Retinal pigment epithelial cell (primary cell): Measurements from ENCODE around the gene ZNF446.
"Not testable (repeated sequence)": the region's sequence is repeated elsewhere in the genome, so short reads cannot be mapped to it uniquely, and the experiment has no call there.

Experiments
- DNase-seq: peaks from one replicate; pipeline ENCODE4 v3.0.0-alpha.2; 2010; ENCODE audit warnings: low read depth
- H3K4me3 ChIP-seq: 2 replicates; pipeline ENCODE4 v1.5.1; 2011; ENCODE audit warnings: mild to moderate bottlenecking, low read length, control low read depth, moderate library complexity
- TF ChIP-seq, protein P1 (sequence below): conservative IDR thresholded peaks from 2 replicates; pipeline ENCODE4 v1.5.1; 2011; ENCODE audit warnings: low read depth, low read length, control low read depth, inconsistent platforms

The ZNF446 gene

GRCh38 chr19:58475714-58476497 is at the start of gene ZNF446:
TSS of gene ZNF446 (plus strand) at chr19:58476352. CDS start at chr19:58477219, 867 bp downstream.
- TF ChIP-seq, protein P1, sequence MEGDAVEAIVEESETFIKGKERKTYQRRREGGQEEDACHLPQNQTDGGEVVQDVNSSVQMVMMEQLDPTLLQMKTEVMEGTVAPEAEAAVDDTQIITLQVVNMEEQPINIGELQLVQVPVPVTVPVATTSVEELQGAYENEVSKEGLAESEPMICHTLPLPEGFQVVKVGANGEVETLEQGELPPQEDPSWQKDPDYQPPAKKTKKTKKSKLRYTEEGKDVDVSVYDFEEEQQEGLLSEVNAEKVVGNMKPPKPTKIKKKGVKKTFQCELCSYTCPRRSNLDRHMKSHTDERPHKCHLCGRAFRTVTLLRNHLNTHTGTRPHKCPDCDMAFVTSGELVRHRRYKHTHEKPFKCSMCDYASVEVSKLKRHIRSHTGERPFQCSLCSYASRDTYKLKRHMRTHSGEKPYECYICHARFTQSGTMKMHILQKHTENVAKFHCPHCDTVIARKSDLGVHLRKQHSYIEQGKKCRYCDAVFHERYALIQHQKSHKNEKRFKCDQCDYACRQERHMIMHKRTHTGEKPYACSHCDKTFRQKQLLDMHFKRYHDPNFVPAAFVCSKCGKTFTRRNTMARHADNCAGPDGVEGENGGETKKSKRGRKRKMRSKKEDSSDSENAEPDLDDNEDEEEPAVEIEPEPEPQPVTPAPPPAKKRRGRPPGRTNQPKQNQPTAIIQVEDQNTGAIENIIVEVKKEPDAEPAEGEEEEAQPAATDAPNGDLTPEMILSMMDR: no peak
- DNase-seq: peak; percentile 89
- H3K4me3 ChIP-seq: peak within 1 kb of the TSS; percentile 80

GRCh38 chr19:58428617-58429016 is 47.5 kb upstream of the ZNF446 start:
- TF ChIP-seq, protein P1: no peak
- H3K4me3 ChIP-seq: no peak overlapping the region
- DNase-seq: no peak

DNA sequence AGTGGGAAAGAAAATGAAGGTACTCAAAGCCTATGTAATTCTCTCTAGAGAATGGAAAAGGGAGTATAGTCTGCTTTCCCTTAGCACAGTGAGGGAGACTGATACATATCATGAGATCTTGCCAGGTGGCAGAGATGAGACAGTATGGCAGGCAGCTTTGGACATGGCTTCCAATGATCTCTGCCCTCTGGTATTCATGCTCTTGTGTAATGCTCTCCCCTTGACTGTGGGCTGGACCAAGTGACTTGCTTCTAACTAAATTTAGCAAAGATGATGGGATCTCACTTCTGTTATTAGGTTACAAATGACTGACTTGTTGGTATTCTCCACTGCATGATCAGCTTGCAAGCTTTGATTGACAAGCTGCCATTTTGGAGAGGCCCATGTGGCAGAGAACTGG is 46.4 kb upstream of the ZNF446 start:
- DNase-seq: no peak
- no peak overlapping the region for H3K4me3 ChIP-seq
- TF ChIP-seq, protein P1: no peak

DNA sequence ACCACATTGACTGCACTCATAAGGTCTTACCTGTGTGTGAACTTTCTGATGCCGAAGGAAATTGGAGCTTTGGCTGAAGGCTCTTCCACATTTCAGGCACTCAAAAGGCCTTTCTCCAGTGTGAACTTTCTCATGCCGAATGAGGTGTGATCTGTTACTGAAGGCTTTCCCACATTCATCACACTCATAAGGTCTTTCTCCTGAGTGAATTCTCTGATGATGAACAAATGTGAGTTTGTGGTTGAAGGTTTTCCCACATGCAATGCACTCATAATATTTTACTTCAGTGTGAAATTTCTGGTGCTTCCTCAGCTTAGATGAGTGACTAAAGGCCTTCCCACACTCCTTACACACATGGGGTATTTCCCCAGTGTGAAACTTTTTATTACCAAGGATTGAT is 41.9 kb upstream of the ZNF446 start:
- no peak overlapping the region for H3K4me3 ChIP-seq
- DNase-seq: no peak
- TF ChIP-seq, protein P1: no peak

- DNase-seq: peak; percentile 98
- H3K4me3 ChIP-seq: peak within 1 kb of the TSS; percentile 62
- TF ChIP-seq, protein P1: no peak
Observed at GRCh38 chr19:58439576-58440554, 36.3 kb upstream of the ZNF446 start, which contains the start of gene ZNF132. TSS of gene ZNF132 (minus strand) at chr19:58440153. CDS start at chr19:58439821, 332 bp downstream.

- DNase-seq: no peak
- TF ChIP-seq, protein P1: no peak
- peak overlapping the region; percentile 62 for H3K4me3 ChIP-seq
Observed at GRCh38 chr19:58440556-58440955, 35.6 kb upstream of the ZNF446 start.

GRCh38 chr19:58442986-58443385 is 33.2 kb upstream of the ZNF446 start:
- H3K4me3 ChIP-seq, DNase-seq: not testable (repeated sequence)

GRCh38 chr19:58448860-58449259 is 27.3 kb upstream of the ZNF446 start:
- not testable (repeated sequence) for H3K4me3 ChIP-seq, DNase-seq

- DNase-seq, H3K4me3 ChIP-seq: not testable (repeated sequence)
Observed at GRCh38 chr19:58449980-58450379, 26.2 kb upstream of the ZNF446 start.
